GM10248 (cell line): ENCODE measurements around the gene MGRN1.
"Not testable (repeated sequence)": the region's sequence is repeated elsewhere in the genome, so short reads cannot be mapped to it uniquely, and the experiment has no call there.

Source experiments
- CTCF ChIA-PET: fragments of 300-600 bp; sonication (Branson Sonifier 250); formaldehyde crosslinking; extraction: SDS; loops from one replicate; lab custom pipeline; 2021; ENCODE audit warnings: antibody characterized with exemption; lab: Yijun Ruan, JAX
- POLR2A ChIA-PET: fragments of 350-650 bp; sonication (Branson Sonifier 250); formaldehyde crosslinking; extraction: SDS; loops from one replicate; lab custom pipeline; 2020; ENCODE audit warnings: antibody characterized with exemption; lab: Yijun Ruan, JAX
- DNase-seq: peaks from one replicate; pipeline ENCODE4 v3.0.0; 2012; ENCODE audit errors: extremely low spot score
- CTCF ChIP-seq: IDR thresholded peaks from 2 replicates; pipeline ENCODE4 v1.5.1; 2012; ENCODE audit warnings: mild to moderate bottlenecking, low read depth; ENCODE audit errors: extremely low read depth, missing control alignments, control extremely low read depth

Gene MGRN1

GRCh38 chr16:4737545-4737944 is 112.9 kb downstream of the MGRN1 start:
- POLR2A ChIA-PET: no interaction called here
- no peak for DNase-seq
- no peak for TF ChIP-seq CTCF
- CTCF ChIA-PET: interaction anchor here (1.2 kb wide), 1 partner anchor 10 kb away, joined by 3 read pairs; no protein-coding TSS in a partner anchor

- POLR2A ChIA-PET: interaction anchor here (1.6 kb wide), 1 partner anchor 10 kb away, joined by 5 read pairs; no protein-coding TSS in a partner anchor
- not testable (repeated sequence) for DNase-seq
- CTCF ChIA-PET: interaction anchor here (1.2 to 1.3 kb wide), 2 partner anchors 9 to 25 kb away, joined by 3 read pairs; no protein-coding TSS in a partner anchor
These were observed 113.7 kb downstream of the MGRN1 start for GRCh38 chr16:4738370-4738769.
